Measurements from ENCODE around the gene PSIP1.
"Not testable (repeated sequence)": the region's sequence is repeated elsewhere in the genome, so short reads cannot be mapped to it uniquely, and the experiment has no call there.

Gene PSIP1

DNA sequence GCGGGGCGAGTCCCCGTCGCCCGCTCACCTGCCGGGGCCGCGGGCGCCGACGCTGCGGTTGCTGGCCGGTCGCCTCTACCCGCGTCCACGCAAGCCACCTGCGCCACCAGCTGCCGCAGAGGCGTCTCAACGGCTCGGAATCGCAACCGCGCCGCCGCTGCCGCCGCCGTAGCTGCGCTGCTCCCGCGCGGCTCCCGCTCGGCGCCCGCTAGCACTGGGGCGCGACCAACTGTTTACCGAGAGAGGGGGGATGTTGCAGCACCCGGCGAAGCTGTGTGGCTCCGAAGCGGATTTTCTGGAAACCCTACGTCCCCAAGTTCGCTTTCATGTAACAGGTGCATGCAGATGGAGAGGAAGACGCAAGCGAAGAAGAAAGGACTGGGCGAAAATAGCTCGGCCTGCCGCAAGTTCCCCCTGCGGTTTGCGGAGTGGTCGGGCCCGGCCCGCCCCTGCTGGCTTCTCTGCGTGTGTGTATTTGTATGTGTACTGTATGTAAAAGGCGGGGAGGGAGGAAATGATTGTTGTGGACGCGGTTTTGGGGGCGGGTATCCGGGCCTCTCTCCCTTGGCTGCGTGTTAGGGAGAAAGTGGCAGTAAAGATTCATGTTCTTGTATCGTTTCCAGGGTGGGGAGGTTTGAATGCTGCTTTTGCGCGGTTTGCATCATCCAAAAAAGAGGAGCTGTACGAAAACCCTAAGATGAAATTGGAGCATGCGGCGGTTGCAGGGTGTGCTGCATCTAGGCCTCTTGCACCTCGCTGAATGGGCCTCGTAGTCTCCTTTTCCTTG is at the start of gene PSIP1:
Gene PSIP1 (minus strand): TSS at position 182 of the 787 bp plus-strand sequence. CDS start 782 bp downstream, outside the sequence.
- peak; percentile 30 for DNase-seq (ENCODE audit: low spot score)

DNA sequence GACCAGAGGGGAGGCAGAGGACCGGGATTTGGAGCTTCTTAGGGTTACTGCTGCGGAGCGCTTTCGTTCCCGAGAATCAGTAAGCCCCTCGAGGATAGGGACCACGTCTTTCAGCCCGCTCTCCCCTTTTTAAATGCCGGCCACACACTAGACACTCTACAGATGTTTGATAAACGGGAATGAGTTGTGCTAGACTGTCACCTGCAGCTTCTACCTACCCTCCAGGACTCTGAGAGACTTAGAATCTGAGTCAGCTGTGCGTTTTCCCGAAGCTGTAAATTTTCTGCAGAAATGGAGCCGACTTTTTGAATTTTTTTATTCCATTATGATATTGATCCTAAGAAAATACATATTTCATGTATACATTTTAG is 42.7 kb upstream of the PSIP1 start:
- no peak for DNase-seq (ENCODE audit: low spot score)

GRCh38 chr9:15552636-15553527 is 42.1 kb upstream of the PSIP1 start, which contains the start of gene CCDC171:
Gene CCDC171, plus strand, starts transcription at chr9:15553043. Its CDS starts 11,046 bp downstream, at chr9:15564089.
- DNase-seq (ENCODE audit: low spot score), result peak; percentile 96

DNA sequence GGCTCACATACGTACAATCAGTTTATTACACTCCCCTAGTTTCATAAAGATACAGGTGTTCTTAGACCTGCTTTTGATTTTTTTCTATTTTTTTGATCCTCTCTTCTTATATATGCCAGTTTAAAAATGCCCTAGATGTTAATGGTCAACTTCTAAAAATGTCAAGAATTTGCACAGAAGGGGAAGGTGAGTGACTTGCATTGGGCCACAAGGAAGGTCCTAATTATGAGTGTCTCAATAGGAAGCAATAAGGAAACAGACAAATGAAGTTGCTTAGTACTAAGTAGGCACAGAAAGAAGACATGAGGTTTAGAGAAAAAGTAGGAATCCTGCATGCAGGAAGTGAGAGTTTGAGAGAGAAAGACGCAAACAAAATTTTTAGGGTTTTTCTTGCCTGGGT is 38.8 kb upstream of the PSIP1 start:
- no peak for DNase-seq (ENCODE audit: low spot score)

- DNase-seq (ENCODE audit: low spot score), result no peak
These were observed 32.5 kb upstream of the PSIP1 start for GRCh38 chr9:15543047-15543813.

DNA sequence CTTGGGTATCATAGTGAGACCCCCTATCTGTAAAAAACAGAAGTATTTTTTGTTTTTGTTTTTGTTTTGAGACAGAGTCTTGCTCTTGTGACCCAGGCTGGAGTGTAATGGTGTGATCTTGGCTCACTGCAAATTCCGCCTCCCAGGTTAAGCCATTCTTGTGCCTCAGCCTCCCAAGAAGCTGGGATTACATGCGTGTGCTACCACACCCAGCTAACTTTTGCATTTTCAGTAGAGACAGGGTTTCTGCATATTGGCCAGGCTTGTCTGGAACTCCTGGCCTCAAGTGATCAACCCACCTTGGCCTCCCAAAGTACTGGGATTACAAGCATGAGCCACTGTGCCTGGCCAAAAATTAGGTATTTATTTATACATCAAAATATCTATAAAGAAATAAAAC is 31.9 kb upstream of the PSIP1 start:
- no peak for DNase-seq (ENCODE audit: low spot score)

- no peak for DNase-seq (ENCODE audit: low spot score)
These were observed 31.1 kb upstream of the PSIP1 start for GRCh38 chr9:15541872-15542271.

DNA sequence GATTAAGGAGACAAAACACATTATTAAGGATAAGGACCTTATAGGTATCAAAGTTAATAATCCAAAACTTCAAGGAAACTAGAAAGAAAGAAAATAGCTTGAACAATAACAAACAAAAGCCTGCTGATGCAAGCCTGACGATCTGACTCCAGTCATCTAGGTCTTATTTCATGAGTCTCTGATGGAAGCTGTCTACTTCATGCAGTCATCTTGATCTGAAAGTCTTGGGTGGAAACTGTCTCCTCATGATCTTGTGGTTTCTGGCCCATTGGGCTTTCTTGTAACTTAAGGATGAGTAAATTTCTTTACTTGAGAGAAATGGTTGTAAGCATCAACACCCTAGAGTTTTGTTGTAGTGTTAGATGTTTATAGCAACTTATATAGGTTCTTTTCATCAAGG is 20.6 kb upstream of the PSIP1 start:
- DNase-seq (ENCODE audit: low spot score), result no peak

- no peak for DNase-seq (ENCODE audit: low spot score)
These were observed 19.0 kb upstream of the PSIP1 start for GRCh38 chr9:15529566-15530324.

GRCh38 chr9:15527035-15527434 is 16.3 kb upstream of the PSIP1 start:
- not testable (repeated sequence) for DNase-seq (ENCODE audit: low spot score)

GRCh38 chr9:15525958-15526357 is 15.2 kb upstream of the PSIP1 start:
- DNase-seq (ENCODE audit: low spot score), result no peak

- DNase-seq (ENCODE audit: low spot score), result no peak
These were observed 14.2 kb upstream of the PSIP1 start for GRCh38 chr9:15524845-15525455.

GRCh38 chr9:15522130-15522755 is 11.5 kb upstream of the PSIP1 start:
- no peak for DNase-seq (ENCODE audit: low spot score)

GRCh38 chr9:15521254-15521653 is 10.5 kb upstream of the PSIP1 start:
- no peak for DNase-seq (ENCODE audit: low spot score)

DNA sequence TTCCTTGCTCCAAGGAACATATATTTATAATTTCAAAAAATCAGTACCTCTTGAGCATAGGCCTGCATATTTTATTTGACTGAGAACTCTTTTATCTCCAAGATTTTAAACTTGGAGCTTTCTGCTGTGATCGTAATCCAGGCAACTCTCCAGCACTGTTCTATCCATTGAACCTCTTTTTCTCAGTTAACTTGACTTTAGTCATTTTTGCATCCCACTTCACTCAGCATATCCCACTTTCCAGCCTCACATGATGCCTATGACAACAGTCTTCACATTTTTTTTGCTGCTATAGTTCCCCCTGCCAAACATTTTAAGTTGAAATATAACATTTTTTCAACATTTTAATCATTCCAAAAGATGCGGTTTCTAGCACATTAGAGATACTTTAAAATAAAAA is 9.1 kb upstream of the PSIP1 start:
- DNase-seq (ENCODE audit: low spot score), result no peak

GRCh38 chr9:15513335-15513734 is 2.6 kb upstream of the PSIP1 start:
- no peak for DNase-seq (ENCODE audit: low spot score)

DNA sequence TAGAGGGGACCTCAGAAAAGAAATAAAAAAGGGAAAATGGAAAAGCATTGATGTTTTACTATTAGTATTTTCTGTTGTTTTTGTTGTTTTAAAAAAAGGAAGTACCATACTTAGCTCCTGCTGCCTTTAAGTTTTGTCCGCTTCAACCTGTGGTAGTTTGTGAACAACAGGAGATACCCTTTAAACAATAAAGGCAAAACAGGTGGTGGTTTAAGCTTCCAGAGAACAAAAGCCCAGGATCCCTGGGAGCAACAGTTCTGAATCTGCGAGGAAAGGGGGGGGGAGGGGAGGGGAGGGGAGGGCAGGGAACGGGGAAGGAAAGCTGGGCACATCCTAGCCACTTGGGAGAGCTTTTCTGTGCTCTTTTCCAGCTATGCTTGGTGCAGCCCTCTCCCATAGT is 2.1 kb upstream of the PSIP1 start:
- DNase-seq (ENCODE audit: low spot score), result no peak

- DNase-seq (ENCODE audit: low spot score), result no peak
These were observed 1.4 kb upstream of the PSIP1 start for GRCh38 chr9:15512204-15512603.

GRCh38 chr9:15509931-15510788 is 610 bp downstream of the PSIP1 start:
- no peak for DNase-seq (ENCODE audit: low spot score)

- DNase-seq (ENCODE audit: low spot score), result no peak
These were observed 4.8 kb downstream of the PSIP1 start for GRCh38 chr9:15505921-15506320.

Measured in COLO829 (cell line).